SK-N-SH (cell line): ENCODE measurements around the gene CEP55. TPM values are rescaled to one million over a fixed set of nuclear protein-coding genes. Genes with fewer than 3 reads are reported as not detected.
"Not testable (repeated sequence)": the region's sequence is repeated elsewhere in the genome, so short reads cannot be mapped to it uniquely, and the experiment has no call there.

Source experiments
- CTCF ChIA-PET: fragments of 300-600, 350-600 bp; formaldehyde crosslinking; extraction: SDS; loops from one replicate; lab custom pipeline; 2021; lab: Yijun Ruan, JAX
- POLR2A ChIA-PET: fragments of 350-600 bp; sonication (Branson Sonifier 250); formaldehyde crosslinking; extraction: SDS; loops from one replicate; lab custom pipeline; 2020; ENCODE audit warnings: antibody characterized with exemption, inconsistent platforms; lab: Yijun Ruan, JAX
- DNase-seq: peaks from one replicate; pipeline ENCODE4 v3.0.0; 2012
- H2AFZ ChIP-seq: fragments of 200-600 bp; sonication (generic); 2 replicates; pipeline ENCODE4 v1.8.1; 2016; ENCODE audit warnings: antibody characterized with exemption, mild to moderate bottlenecking, low read depth
- H3F3A ChIP-seq: fragments of 200-600 bp; sonication (generic); replicated peaks from 2 replicates; pipeline ENCODE3; 2016; ENCODE audit warnings: antibody characterized with exemption, mild to moderate bottlenecking; ENCODE audit not compliant: insufficient read depth
- H3K27ac ChIP-seq, 2 experiments: fragments of 200-500 bp in 1 of 2; fragments of 200-600 bp in 1 of 2; sonication (Bioruptor generic) in 1 of 2; sonication (generic), shearing (Covaris generic) in 1 of 2; 2 replicates each; pipeline versions ENCODE4 v1.5.1 to v1.6.1; 2014 to 2016; ENCODE audit warnings: low read depth in 2 of 2, inconsistent platforms in 1 of 2, low read length in 1 of 2, mild to moderate bottlenecking in 1 of 2, mixed read lengths in 1 of 2
- H3K27me3 ChIP-seq: fragments of 200-600 bp; sonication (generic), shearing (Covaris generic); 2 replicates; pipeline ENCODE4 v1.6.1; 2016; ENCODE audit warnings: mixed run types; ENCODE audit not compliant: insufficient read depth
- H3K36me3 ChIP-seq, 2 experiments: fragments of 200-500 bp in 1 of 2; fragments of 200-600 bp in 1 of 2; sonication (Bioruptor generic) in 1 of 2; sonication (generic) in 1 of 2; replicated peaks in 1 of 2; 2 replicates each; pipeline versions ENCODE3 to v1.5.1; 2014 to 2016; ENCODE audit warnings: low read length in 1 of 2, mild to moderate bottlenecking in 1 of 2; ENCODE audit not compliant: insufficient read depth in 2 of 2, control insufficient read depth in 1 of 2
- H3K4me1 ChIP-seq, 2 experiments: fragments of 200-500 bp in 1 of 2; fragments of 200-600 bp in 1 of 2; sonication (Bioruptor generic) in 1 of 2; sonication (generic), shearing (Covaris generic) in 1 of 2; 2 replicates each; pipeline versions ENCODE4 v1.5.1 to v1.6.1; 2014 to 2016; ENCODE audit warnings: low read depth in 1 of 2, low read length in 1 of 2, mixed run types in 1 of 2; ENCODE audit not compliant: insufficient read depth in 2 of 2, control insufficient read depth in 1 of 2
- H3K4me2 ChIP-seq: fragments of 200-600 bp; sonication (generic), shearing (Covaris generic); 2 replicates; pipeline ENCODE4 v1.6.1; 2017; ENCODE audit warnings: mixed run types
- H3K4me3 ChIP-seq, 2 experiments: fragments of 200-500 bp in 1 of 2; fragments of 200-600 bp in 1 of 2; sonication (Bioruptor generic) in 1 of 2; sonication (generic), shearing (Covaris generic) in 1 of 2; 2 replicates each; pipeline versions ENCODE4 v1.5.1 to v1.8.1; 2014 to 2016; ENCODE audit warnings: low read depth in 2 of 2, inconsistent platforms in 1 of 2, low read length in 1 of 2, mild to moderate bottlenecking in 1 of 2, mixed read lengths in 1 of 2, moderate library complexity in 1 of 2
- H3K79me2 ChIP-seq: fragments of 200-600 bp; sonication (generic); 2 replicates; pipeline ENCODE4 v1.8.1; 2017; ENCODE audit warnings: mild to moderate bottlenecking; ENCODE audit not compliant: insufficient read depth
- H3K9ac ChIP-seq: fragments of 200-600 bp; sonication (generic); 2 replicates; pipeline ENCODE4 v1.6.1; 2017; ENCODE audit warnings: mixed run types
- H3K9me2 ChIP-seq: fragments of 200-600 bp; sonication (generic); 2 replicates; pipeline ENCODE4 v1.6.1; 2017; ENCODE audit warnings: mixed run types
- H3K9me3 ChIP-seq: fragments of 200-600 bp; sonication (generic); 2 replicates; pipeline ENCODE4 v1.6.1; 2017; ENCODE audit warnings: mixed run types, mild to moderate bottlenecking, moderate library complexity
- H4K20me1 ChIP-seq: fragments of 200-600 bp; sonication (generic); 2 replicates; pipeline ENCODE4 v1.6.1; 2017; ENCODE audit warnings: mild to moderate bottlenecking, mixed run types; ENCODE audit not compliant: insufficient read depth
- EP300 ChIP-seq, 2 experiments: IDR thresholded peaks; 2 replicates each; pipeline versions ENCODE4 v1.4.0 to v1.6.1; 2012; ENCODE audit warnings: borderline replicate concordance in 1 of 2, low read depth in 1 of 2, low read length in 1 of 2
- NFIC ChIP-seq: IDR thresholded peaks from 2 replicates; pipeline ENCODE4 v1.4.0; 2012; ENCODE audit warnings: borderline replicate concordance
- PBX3 ChIP-seq: IDR thresholded peaks from 2 replicates; pipeline ENCODE4; 2012
- POLR2AphosphoS5 ChIP-seq: IDR thresholded peaks from 2 replicates; pipeline ENCODE4 v1.6.1; 2012; ENCODE audit warnings: low read depth, low read length
- REST ChIP-seq: IDR thresholded peaks from 2 replicates; pipeline ENCODE4 v1.6.1; 2012; ENCODE audit warnings: mild to moderate bottlenecking, low read depth, low read length, moderate library complexity
- TCF12 ChIP-seq: IDR thresholded peaks from 2 replicates; pipeline ENCODE4 v1.4.0; 2012
- ZBTB33 ChIP-seq: IDR thresholded peaks from 2 replicates; pipeline ENCODE4 v1.4.0; 2012; ENCODE audit warnings: low read depth, borderline replicate concordance
- WGBS: methylation state at CpG from one replicate; pipeline ENCODE4 v1.1.6; 2017; ENCODE audit warnings: low lambda C conversion rate; 5-methylcytosine and 5-hydroxymethylcytosine counted together
- polyA plus RNA-seq, 3 experiments: library from polyadenylated mRNA; depleted of rRNA; stranded (reverse); fragments of >200 nt; gene quantifications; 2 replicates each; pipeline ENCODE4 v1.2.3, GENCODE V29; 2012

CEP55 gene
- polyA plus RNA-seq, 1 of the 3 experiments (the other 2 are of a cell fraction): 9.8 TPM

GRCh38 chr10:93542358-93542791 lies 46.0 kb downstream of the CEP55 start:
- H3K27ac ChIP-seq: no peak overlapping the region
- H4K20me1 ChIP-seq: no peaks in the 10 kb centered on the region
- no peaks in the 10 kb centered on the region for H3K27me3 ChIP-seq
- H3K9me2 ChIP-seq: no peaks in the 10 kb centered on the region
- DNase-seq: peak; percentile 68
- no peaks in the 10 kb centered on the region for H3K36me3 ChIP-seq
- H3K4me2 ChIP-seq: peak overlapping the region; percentile 61
- H3K79me2 ChIP-seq: no peaks in the 10 kb centered on the region
- TF ChIP-seq ZBTB33 (no peak), PBX3 (peak; percentile 76), EP300 (IDR thresholded peaks at IDR 0.05; ENCODE audit: borderline replicate concordance in 1 of 2, low read depth in 1 of 2, low read length in 1 of 2) (peak in 1 of 2 experiments; percentile 31; a peak in 1 of 4 replicates), REST (no peak), NFIC (peak; percentile 86; the same call in 1 of the 2 replicates), POLR2AphosphoS5 (peak; percentile 14; the same call in 1 of the 2 replicates), TCF12 (peak; percentile 86)
- H3K4me3 ChIP-seq: peak overlapping the region; percentile 25 to 39
- H3K4me1 ChIP-seq: peaks cover 0 to 8% of the 10 kb centered on the region in 2 experiments; a peak in 1 of 4 replicates
- WGBS: 8% methylated on average over 10 of the region's 10 CpGs
- CTCF ChIA-PET: interaction anchor here (0.6 to 3.5 kb wide), 26 partner anchors 9 to 416 kb away, joined by 3 to 31 read pairs (median 4); partner anchors contain the start of genes FRA10AC1 and LGI1
- H3K9ac ChIP-seq: no peak overlapping the region
- POLR2A ChIA-PET: no interaction called here
- no peak overlapping the region for H2AFZ ChIP-seq
- no peaks in the 10 kb centered on the region for H3K9me3 ChIP-seq
- no peaks in the 10 kb centered on the region for H3F3A ChIP-seq

GRCh38 chr10:93546995-93547394 lies 50.6 kb downstream of the CEP55 start:
- peaks cover 18% of the 10 kb centered on the region for H3F3A ChIP-seq
- H3K9me2 ChIP-seq, H3K9me3 ChIP-seq, H3K27me3 ChIP-seq, H3K9ac ChIP-seq, H3K79me2 ChIP-seq, H2AFZ ChIP-seq, DNase-seq, H3K4me1 ChIP-seq, H3K4me3 ChIP-seq, CTCF ChIA-PET, H4K20me1 ChIP-seq, H3K36me3 ChIP-seq, POLR2A ChIA-PET, H3K27ac ChIP-seq, H3K4me2 ChIP-seq: not testable (repeated sequence)
- WGBS: 66% methylated on average over 8 of the region's 8 CpGs
